Left cardiac atrium (tissue), 4 donors: ENCODE results near the gene RANBP3. TPM values are rescaled to one million over a fixed set of nuclear protein-coding genes. Genes with fewer than 3 reads are reported as not detected.

Experiments
- ATAC-seq, 2 donors: fragments of 200-7000 bp; cut with Tn5 transposase; one replicate each; pipeline ENCODE4 v1.9.1; 2020; ENCODE audit warnings: mild to moderate bottlenecking in 2 of 2, moderate library complexity in 2 of 2
- DNase-seq: peaks from one replicate; pipeline ENCODE4 v3.0.0-alpha.2; 2020
- intact Hi-C, 2 donors: fragments of 100-400 bp; cut with DNase I; formaldehyde crosslinking; loops; one replicate each; pipeline versions ENCODE4 v1.14.1 to v1.15.1; 2022 to 2023
- total RNA-seq, 2 donors: library from RNA; stranded (reverse); fragmentation: NEBNext Ultra II Directional; extraction: Animal tissue kit (Norgen Biotek cat#: 25700); gene quantifications; one replicate each; pipeline ENCODE4 v1.2.1, GENCODE V29; 2021
- donor health status: DM: no; HTN: yes; CAD: no.
- donor health status: DM: no; HTN: yes; CAD: no; lungs with severe emphysema.
- donor health status: DM: yes; HTN: yes; CAD: no.
- donor health status: Dilated cardiomyopathy.

RANBP3 gene
- total RNA-seq, 2 donors from 2014 or later: 44.7 to 52.7 TPM

- intact Hi-C loops: no loop called here
- ATAC-seq: no peak
- DNase-seq: no peak
These were observed 37.4 kb downstream of the RANBP3 start for GRCh38 chr19:5940260-5941208.

- ATAC-seq: no peak
- intact Hi-C loops: no loop called here
- no peak for DNase-seq
These were observed 40.4 kb downstream of the RANBP3 start for GRCh38 chr19:5937550-5937949.

GRCh38 chr19:5936292-5936592 lies 41.7 kb downstream of the RANBP3 start:
- no peak for ATAC-seq
- intact Hi-C loops: no loop called here
- no peak for DNase-seq

GRCh38 chr19:5935473-5936291 lies 42.3 kb downstream of the RANBP3 start:
- ATAC-seq (peak; percentile 21 to 47), DNase-seq (no peak)
- intact Hi-C loops: no loop called here

GRCh38 chr19:5934774-5935472 lies 43.0 kb downstream of the RANBP3 start:
- DNase-seq: peak; percentile 57
- intact Hi-C loops: no loop called here

GRCh38 chr19:5934069-5934401 lies 43.9 kb downstream of the RANBP3 start:
- intact Hi-C loops: no loop called here
- ATAC-seq: no peak
- DNase-seq: no peak

More at GRCh38 chr19:5934774-5935472, 43.0 kb downstream of the RANBP3 start:
- ATAC-seq: peak; percentile 55 to 62

- intact Hi-C loops: no loop called here
- ATAC-seq (no peak), DNase-seq (no peak)
These were observed 44.4 kb downstream of the RANBP3 start for GRCh38 chr19:5933391-5934068.

DNA sequence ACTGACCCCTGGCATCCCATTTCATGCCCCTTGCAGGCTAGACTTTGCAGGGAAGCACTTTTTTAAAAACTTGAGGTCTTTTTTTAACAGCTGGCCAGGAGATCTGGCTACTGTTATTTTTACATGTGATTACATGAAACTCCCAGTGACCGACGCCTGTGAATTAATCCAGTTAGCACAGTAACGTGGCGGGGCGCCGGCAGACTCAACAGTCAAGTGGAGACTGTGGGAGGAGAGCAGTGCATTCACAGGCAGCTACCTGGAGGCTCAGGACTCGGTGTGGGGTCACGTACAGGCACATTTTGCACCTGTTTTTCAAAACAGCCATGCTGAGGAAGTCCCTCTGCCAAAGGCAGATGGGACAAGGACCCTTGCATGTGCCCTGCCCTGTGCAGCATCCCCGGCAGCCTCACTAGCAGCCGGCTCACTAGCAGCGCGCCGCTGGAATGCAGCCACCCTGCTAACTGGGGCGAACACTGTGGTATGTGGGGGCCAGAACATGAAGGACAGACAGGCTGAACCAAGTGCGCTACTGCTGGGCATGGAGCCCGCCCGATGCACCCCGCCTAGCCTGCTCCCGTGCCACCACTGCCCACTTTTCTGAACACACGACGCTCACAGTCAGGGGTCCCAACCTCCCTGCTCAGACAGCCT lies 45.2 kb downstream of the RANBP3 start:
- ATAC-seq (no peak), DNase-seq (no peak)
- intact Hi-C loops: no loop called here

DNA sequence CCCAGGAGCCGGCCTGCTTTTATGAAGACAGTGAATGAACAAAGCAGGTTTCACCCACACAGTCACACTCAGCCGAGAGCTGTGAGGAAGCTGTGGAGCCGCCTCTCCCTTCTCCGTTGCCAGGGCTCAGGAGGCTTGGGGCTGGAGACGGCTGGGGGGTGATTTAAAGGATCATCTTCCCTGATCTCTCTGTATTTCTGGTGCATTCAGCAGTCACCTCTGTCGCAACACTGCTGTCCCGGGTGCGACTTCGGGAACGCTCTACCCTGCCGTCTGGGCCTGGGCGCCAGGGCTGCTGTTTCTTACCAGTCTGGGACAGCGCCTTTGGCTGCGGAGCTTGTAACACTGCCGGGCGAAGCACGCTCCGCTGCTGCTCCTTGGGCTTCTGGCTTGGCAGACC lies 45.8 kb downstream of the RANBP3 start:
- intact Hi-C loops: no loop called here
- no peak for ATAC-seq
- DNase-seq: no peak

GRCh38 chr19:5931251-5931650 lies 46.7 kb downstream of the RANBP3 start:
- ATAC-seq (no peak), DNase-seq (no peak)
- intact Hi-C loops: no loop called here

DNA sequence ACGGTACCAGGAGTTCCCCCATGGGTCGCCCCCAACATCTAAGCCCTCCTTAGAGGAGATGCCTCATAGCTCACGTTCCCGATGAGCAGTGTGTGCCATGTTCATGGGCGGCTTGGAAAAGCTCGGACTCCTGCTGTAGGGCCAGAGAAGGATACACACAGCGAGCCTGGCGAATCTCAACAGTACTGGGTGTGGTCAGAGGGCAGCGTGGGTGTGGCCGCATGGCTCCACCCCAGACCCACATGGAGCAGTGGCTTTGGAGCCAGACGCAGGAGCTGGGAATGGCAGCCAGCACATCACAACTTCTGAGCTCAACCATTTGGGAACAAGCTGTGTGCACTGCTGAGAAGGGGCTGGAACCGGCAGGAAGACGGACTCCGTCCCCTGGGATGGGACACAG lies 48.3 kb downstream of the RANBP3 start:
- ATAC-seq (no peak), DNase-seq (no peak)
- intact Hi-C loops: no loop called here

DNA sequence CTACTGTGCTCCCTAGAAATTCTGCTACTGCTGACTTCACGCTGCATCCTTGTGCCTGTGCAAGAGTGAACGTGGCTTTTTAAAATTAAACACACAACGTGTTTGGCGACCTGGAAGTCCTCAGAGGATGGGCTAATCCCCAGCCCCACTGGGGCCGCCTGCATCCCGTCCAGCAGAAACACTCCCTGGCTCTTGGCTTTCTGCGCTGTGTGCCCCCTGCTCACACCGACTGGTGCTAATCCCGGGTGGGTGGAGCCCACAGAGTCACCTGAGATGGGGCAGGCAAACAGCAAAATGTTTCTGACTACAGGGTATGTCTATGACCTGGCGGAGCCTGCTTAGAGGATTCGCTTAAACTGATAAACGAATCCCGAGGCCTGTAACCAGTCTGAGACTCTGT lies 48.8 kb downstream of the RANBP3 start:
- DNase-seq: no peak
- ATAC-seq: no peak
- intact Hi-C loops: no loop called here

GRCh38 chr19:5927441-5927821 lies 50.5 kb downstream of the RANBP3 start:
- no peak for DNase-seq
- no peak for ATAC-seq
- intact Hi-C loops: no loop called here

DNA sequence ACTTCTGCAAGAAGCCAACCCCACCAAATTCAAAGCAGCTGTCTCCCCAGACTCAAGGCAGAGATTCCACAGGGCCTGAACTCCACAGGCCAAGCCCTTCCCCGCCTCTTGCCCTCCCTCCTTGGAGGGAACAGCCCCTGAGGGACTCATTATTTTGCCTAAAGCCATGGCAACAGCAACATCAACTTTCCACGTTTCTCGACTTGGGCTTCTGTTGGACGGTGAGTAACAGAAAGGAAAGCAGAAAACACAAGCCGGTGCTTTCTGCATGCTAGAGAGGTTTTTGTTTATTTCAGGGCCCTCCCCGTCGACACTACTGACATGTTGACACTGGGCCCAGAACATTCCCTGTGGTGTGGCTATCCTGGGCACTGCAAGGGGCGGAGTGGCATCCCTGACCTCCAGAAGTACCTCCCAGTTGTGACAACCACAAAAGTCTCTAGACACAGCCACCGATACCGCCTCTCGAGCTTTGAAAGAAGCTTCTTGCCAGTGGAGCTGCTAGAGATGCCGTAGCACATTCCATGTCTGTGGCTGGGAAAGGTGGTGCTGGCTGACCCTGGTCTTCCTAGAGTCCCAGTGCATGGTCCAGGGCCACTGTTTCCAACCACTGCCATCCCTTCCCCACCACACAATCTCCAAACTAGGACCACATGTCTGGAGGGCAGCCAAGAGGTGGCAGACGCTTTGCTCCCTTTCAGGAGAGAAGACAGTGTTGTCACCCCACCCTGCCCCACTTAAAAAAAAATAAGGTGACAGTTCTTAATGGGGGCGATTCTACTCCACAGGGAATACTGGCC lies 51.1 kb downstream of the RANBP3 start:
- intact Hi-C loops: no loop called here
- DNase-seq: no peak

GRCh38 chr19:5925830-5926427 lies 52.0 kb downstream of the RANBP3 start:
- intact Hi-C loops: no loop called here
- ATAC-seq: no peak
- no peak for DNase-seq

More for the DNA sequence above, 51.1 kb downstream of the RANBP3 start:
- peak; percentile 81 to 85 for ATAC-seq

DNA sequence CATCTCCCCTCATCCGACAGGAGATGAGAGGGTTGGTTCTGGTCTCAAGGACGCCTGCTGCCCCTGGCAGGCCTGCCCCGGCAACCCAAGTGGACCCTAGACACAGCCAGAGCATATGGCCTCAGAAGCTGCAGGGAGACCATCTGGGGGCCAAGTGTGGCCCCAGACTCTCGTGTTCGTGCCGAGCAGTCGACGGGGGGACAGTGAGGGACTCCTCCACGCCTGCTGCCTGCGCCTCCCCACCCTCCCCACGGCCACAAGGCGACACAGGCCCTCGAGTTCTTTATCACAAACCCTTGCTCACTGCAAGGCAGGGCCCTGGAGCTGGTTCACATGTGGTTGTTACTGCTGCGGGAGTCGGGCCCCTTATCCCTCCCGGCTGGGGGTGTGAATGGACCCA lies 54.6 kb downstream of the RANBP3 start:
- DNase-seq (no peak), ATAC-seq (no peak)
- intact Hi-C loops: no loop called here

DNA sequence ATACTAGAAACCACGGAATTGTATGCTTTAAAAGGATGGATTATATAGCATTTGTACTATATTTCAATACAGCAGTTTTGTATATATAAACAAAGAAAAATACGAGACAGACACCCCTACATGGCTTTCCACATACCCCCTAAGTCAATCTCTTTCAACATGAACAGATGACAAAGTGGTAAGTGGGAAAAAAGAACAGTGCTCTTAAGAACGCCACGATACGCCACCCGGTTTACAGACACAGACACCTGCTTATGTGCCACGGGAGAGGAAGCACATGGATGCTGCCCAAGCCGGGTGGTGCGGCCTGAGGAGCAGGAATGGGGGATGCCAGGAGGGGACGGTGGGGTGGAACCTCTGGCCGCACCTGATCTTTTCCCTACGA lies 55.8 kb downstream of the RANBP3 start:
- ATAC-seq (no peak), DNase-seq (no peak)
- intact Hi-C loops: no loop called here
